Bronchial epithelial cell (primary cell): ENCODE data around the gene AP1S1. TPM values are rescaled to one million over a fixed set of nuclear protein-coding genes. Genes with fewer than 3 reads are reported as not detected.
"Not testable (repeated sequence)": the region's sequence is repeated elsewhere in the genome, so short reads cannot be mapped to it uniquely, and the experiment has no call there.

ENCODE experiments used
- DNase-seq: peaks from one replicate; pipeline ENCODE4 v3.0.0-alpha.2; 2010; ENCODE audit warnings: low read depth
- FAIRE-seq: peaks from 2 replicates; lab custom pipeline; 2011; peaks lifted over from hg19 to GRCh38; lab: Jason Lieb, UNC
- H3K27me3 ChIP-seq: 2 replicates; pipeline ENCODE4 v1.5.1; 2011; ENCODE audit warnings: low read length; ENCODE audit not compliant: control insufficient read depth, insufficient read depth
- H3K36me3 ChIP-seq: 2 replicates; pipeline ENCODE4 v1.5.1; 2011; ENCODE audit warnings: low read length; ENCODE audit not compliant: control insufficient read depth, insufficient read depth
- H3K4me3 ChIP-seq: 2 replicates; pipeline ENCODE4 v1.5.1; 2011; ENCODE audit warnings: mild to moderate bottlenecking, low read depth, low read length, control low read depth
- total RNA-seq: library from RNA; depleted of rRNA; stranded (reverse); fragments of >200 nt; gene quantifications from 2 replicates; pipeline ENCODE4 v1.2.1, GENCODE V29; 2014
- TF ChIP-seq, protein P1 (sequence below): IDR thresholded peaks from 2 replicates; pipeline ENCODE4 v1.5.1; 2011; ENCODE audit warnings: mild to moderate bottlenecking, moderate library complexity, low read length, control low read depth, inconsistent platforms; ENCODE audit not compliant: insufficient read depth, severe bottlenecking

Gene AP1S1
- total RNA-seq, 1 donor from 2014 or later = 176 TPM

GRCh38 chr7:101109368-101109767, 44.9 kb upstream of the AP1S1 start:
- no peaks in the 10 kb centered on the region for H3K27me3 ChIP-seq
- TF ChIP-seq, protein P1, sequence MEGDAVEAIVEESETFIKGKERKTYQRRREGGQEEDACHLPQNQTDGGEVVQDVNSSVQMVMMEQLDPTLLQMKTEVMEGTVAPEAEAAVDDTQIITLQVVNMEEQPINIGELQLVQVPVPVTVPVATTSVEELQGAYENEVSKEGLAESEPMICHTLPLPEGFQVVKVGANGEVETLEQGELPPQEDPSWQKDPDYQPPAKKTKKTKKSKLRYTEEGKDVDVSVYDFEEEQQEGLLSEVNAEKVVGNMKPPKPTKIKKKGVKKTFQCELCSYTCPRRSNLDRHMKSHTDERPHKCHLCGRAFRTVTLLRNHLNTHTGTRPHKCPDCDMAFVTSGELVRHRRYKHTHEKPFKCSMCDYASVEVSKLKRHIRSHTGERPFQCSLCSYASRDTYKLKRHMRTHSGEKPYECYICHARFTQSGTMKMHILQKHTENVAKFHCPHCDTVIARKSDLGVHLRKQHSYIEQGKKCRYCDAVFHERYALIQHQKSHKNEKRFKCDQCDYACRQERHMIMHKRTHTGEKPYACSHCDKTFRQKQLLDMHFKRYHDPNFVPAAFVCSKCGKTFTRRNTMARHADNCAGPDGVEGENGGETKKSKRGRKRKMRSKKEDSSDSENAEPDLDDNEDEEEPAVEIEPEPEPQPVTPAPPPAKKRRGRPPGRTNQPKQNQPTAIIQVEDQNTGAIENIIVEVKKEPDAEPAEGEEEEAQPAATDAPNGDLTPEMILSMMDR = no peak
- FAIRE-seq = no peak
- no peaks in the 10 kb centered on the region for H3K36me3 ChIP-seq
- DNase-seq = no peak
- no peak overlapping the region for H3K4me3 ChIP-seq

DNA sequence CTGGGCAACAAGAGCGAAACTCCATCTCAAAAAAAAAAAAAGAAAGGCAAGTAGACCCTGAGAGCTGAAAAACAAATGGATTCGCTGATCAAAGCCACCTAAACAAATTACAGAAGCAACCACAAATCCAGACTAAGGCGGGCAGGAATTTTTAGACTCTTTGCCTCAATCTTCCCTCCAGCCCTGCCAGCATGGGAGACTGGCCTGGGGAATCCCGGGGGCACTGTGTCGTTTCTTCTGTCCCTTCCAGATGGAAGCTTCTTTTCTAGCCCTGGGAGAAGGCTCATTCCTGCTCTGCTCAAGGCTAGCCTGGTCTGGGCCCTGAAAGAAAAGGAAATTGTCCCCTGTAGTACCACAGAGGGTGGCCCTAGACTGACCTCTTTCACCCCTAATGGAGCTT, 43.0 kb upstream of the AP1S1 start:
- Histone ChIP-seq H3K27me3 (no peaks in the 10 kb centered on the region), H3K36me3 (no peaks in the 10 kb centered on the region), H3K4me3 (no peak overlapping the region)
- TF ChIP-seq, protein P1 = no peak
- FAIRE-seq = no peak
- no peak for DNase-seq

DNA sequence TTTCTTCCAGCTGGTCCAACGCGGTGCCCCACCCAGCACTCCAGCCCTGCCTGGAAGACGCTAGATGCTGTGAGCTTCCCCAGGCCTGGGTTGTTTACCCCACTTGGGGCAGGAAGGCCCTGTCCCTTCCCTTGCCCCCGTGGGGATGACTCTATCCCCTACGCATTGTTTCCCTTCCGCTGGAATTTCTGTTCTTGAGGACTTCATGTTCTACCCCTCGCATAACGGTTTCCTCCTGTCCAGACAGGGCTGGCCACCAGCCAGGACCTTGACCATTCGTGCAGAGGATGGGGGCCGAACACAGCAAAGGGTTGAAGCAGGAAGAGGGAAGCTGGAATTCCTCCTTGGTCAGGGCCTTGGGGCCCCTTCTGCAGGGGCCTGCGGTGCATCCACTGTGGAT, 42.0 kb upstream of the AP1S1 start:
- H3K4me3 ChIP-seq = no peak overlapping the region
- H3K27me3 ChIP-seq = no peaks in the 10 kb centered on the region
- FAIRE-seq = no peak
- no peaks in the 10 kb centered on the region for H3K36me3 ChIP-seq
- DNase-seq = no peak
- TF ChIP-seq, protein P1 = no peak

DNA sequence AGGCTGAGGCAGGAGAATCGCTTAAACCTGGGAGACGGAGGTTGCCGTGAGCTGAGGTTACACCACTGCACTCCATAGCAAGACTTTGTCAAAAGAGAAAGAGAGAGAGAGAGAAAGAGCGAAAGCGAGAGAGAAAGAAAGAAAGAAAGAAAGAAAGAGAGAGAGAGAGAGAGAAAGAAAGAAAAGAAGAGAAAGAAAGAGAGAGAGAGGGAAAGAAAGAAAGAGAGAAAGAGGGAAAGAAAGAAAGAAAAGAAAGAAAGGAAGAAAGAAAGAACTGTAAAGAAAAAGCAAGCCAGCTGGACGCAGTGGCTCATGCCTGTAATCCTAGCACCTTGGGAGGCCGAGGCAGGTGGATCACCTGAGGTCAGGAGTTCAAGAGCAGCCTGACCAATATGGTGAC, 41.1 kb upstream of the AP1S1 start:
- H3K36me3 ChIP-seq, FAIRE-seq, H3K27me3 ChIP-seq, DNase-seq, H3K4me3 ChIP-seq: not testable (repeated sequence)

DNA sequence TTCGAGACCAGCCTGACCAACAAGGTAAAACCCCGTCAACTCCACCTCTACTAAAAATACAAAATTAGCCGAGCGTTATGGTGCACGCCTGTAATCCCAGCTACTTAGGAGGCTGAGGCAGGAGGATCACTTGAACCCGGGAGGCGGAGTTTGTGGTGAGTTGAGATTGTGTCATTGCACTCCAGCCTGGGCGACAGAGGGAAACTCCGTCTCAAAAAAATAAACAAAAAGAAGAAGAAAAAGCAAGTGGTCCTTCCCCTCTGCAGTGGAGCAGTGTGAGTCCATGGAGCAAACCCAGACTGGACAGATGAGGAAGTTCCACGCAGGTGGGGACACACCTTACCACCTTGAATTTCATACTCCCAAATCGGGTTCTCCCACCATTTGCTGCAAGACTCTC, 40.4 kb upstream of the AP1S1 start:
- no peak for FAIRE-seq
- TF ChIP-seq, protein P1 = no peak
- Histone ChIP-seq H3K4me3 (no peak overlapping the region), H3K36me3 (no peaks in the 10 kb centered on the region), H3K27me3 (no peaks in the 10 kb centered on the region)
- DNase-seq = no peak

GRCh38 chr7:101114492-101114891, 39.8 kb upstream of the AP1S1 start:
- FAIRE-seq (no peak), DNase-seq (peak; percentile 67)
- TF ChIP-seq, protein P1 = no peak
- H3K27me3 ChIP-seq = no peaks in the 10 kb centered on the region
- H3K4me3 ChIP-seq = no peak overlapping the region
- H3K36me3 ChIP-seq = no peaks in the 10 kb centered on the region
